HEK293 (cell line): ENCODE data around the gene SLC35G1.

Experiments used
- KLF10 ChIP-seq: fragments of 450-650 bp; IDR thresholded peaks from 2 replicates; pipeline ENCODE4 v1.5.1; 2018; ENCODE audit warnings: missing biosample characterization, mild to moderate bottlenecking, missing genetic modification characterization
- KLF16 ChIP-seq: fragments of 450-650 bp; formaldehyde crosslinking; IDR thresholded peaks from 2 replicates; pipeline ENCODE4 v1.5.1; 2017; ENCODE audit warnings: missing biosample characterization, missing genetic modification characterization
- KLF8 ChIP-seq: fragments of 450-650 bp; formaldehyde crosslinking; IDR thresholded peaks from 2 replicates; pipeline ENCODE4 v1.5.1; 2016; ENCODE audit warnings: missing biosample characterization, missing genetic modification characterization
- SCRT2 ChIP-seq: fragments of 450-650 bp; formaldehyde crosslinking; IDR thresholded peaks from 2 replicates; pipeline ENCODE4 v1.5.1; 2016; ENCODE audit warnings: missing biosample characterization, missing genetic modification characterization
- YY1 ChIP-seq: fragments of 450-650 bp; formaldehyde crosslinking; IDR thresholded peaks from 2 replicates; pipeline ENCODE4 v1.5.1; 2018; ENCODE audit warnings: missing biosample characterization, missing genetic modification characterization
- ZFP69B ChIP-seq: fragments of 450-650 bp; formaldehyde crosslinking; IDR thresholded peaks from 2 replicates; pipeline ENCODE4 v1.5.1; 2016; ENCODE audit warnings: missing biosample characterization, missing genetic modification characterization
- ZNF10 ChIP-seq: fragments of 450-650 bp; formaldehyde crosslinking; IDR thresholded peaks from 2 replicates; pipeline ENCODE4 v1.5.1; 2017; ENCODE audit warnings: missing biosample characterization, missing genetic modification characterization
- ZNF114 ChIP-seq: fragments of 450-650 bp; formaldehyde crosslinking; IDR thresholded peaks from 2 replicates; pipeline ENCODE4 v1.5.0; 2017; ENCODE audit warnings: missing biosample characterization, missing genetic modification characterization
- ZNF140 ChIP-seq: fragments of 450-650 bp; formaldehyde crosslinking; IDR thresholded peaks from 2 replicates; pipeline ENCODE4 v1.5.1; 2016; ENCODE audit warnings: missing biosample characterization, missing genetic modification characterization
- ZNF184 ChIP-seq: fragments of 450-650 bp; IDR thresholded peaks from 2 replicates; pipeline ENCODE4 v1.5.1; 2018; ENCODE audit warnings: missing biosample characterization, mild to moderate bottlenecking, missing genetic modification characterization
- ZNF248 ChIP-seq: fragments of 450-650 bp; formaldehyde crosslinking; IDR thresholded peaks from 2 replicates; pipeline ENCODE4 v1.5.1; 2017; ENCODE audit warnings: missing biosample characterization, missing genetic modification characterization
- ZNF266 ChIP-seq: fragments of 450-650 bp; formaldehyde crosslinking; IDR thresholded peaks from 2 replicates; pipeline ENCODE4 v1.5.1; 2016; ENCODE audit warnings: missing biosample characterization, missing genetic modification characterization, low read depth
- ZNF404 ChIP-seq: fragments of 450-650 bp; formaldehyde crosslinking; IDR thresholded peaks from 2 replicates; pipeline ENCODE4 v1.5.1; 2017; ENCODE audit warnings: missing biosample characterization, missing genetic modification characterization
- ZNF416 ChIP-seq: fragments of 450-650 bp; formaldehyde crosslinking; IDR thresholded peaks from 2 replicates; pipeline ENCODE4 v1.5.1; 2016; ENCODE audit warnings: missing biosample characterization, missing genetic modification characterization
- ZNF433 ChIP-seq: fragments of 450-650 bp; formaldehyde crosslinking; IDR thresholded peaks from 2 replicates; pipeline ENCODE4 v1.5.1; 2016; ENCODE audit warnings: missing biosample characterization, missing genetic modification characterization, low read depth
- ZNF48 ChIP-seq: fragments of 450-650 bp; formaldehyde crosslinking; IDR thresholded peaks from 2 replicates; pipeline ENCODE4 v1.5.1; 2016; ENCODE audit warnings: missing biosample characterization, missing genetic modification characterization
- ZNF501 ChIP-seq: fragments of 450-650 bp; formaldehyde crosslinking; IDR thresholded peaks from 2 replicates; pipeline ENCODE4 v1.5.1; 2016; ENCODE audit warnings: missing biosample characterization, missing genetic modification characterization
- ZNF621 ChIP-seq: fragments of 450-650 bp; formaldehyde crosslinking; IDR thresholded peaks from 2 replicates; pipeline ENCODE4 v1.5.1; 2017; ENCODE audit warnings: missing biosample characterization, missing genetic modification characterization
- ZNF629 ChIP-seq: fragments of 450-650 bp; formaldehyde crosslinking; IDR thresholded peaks from 2 replicates; pipeline ENCODE4 v1.5.1; 2017; ENCODE audit warnings: missing biosample characterization, missing genetic modification characterization
- ZNF670 ChIP-seq: fragments of 450-650 bp; formaldehyde crosslinking; IDR thresholded peaks from 2 replicates; pipeline ENCODE4 v1.5.1; 2016; ENCODE audit warnings: missing biosample characterization, missing genetic modification characterization, low read depth
- ZNF768 ChIP-seq: fragments of 450-650 bp; formaldehyde crosslinking; IDR thresholded peaks from 2 replicates; pipeline ENCODE4 v1.5.1; 2018; ENCODE audit warnings: missing biosample characterization, mild to moderate bottlenecking, missing genetic modification characterization
- ZNF843 ChIP-seq: fragments of 450-650 bp; formaldehyde crosslinking; IDR thresholded peaks from 2 replicates; pipeline ENCODE4 v1.5.1; 2016; ENCODE audit warnings: missing biosample characterization, missing genetic modification characterization
- ZSCAN16 ChIP-seq: fragments of 450-650 bp; formaldehyde crosslinking; IDR thresholded peaks from 2 replicates; pipeline ENCODE4 v1.5.1; 2016; ENCODE audit warnings: missing biosample characterization, missing genetic modification characterization
- ZXDB ChIP-seq: fragments of 450-650 bp; formaldehyde crosslinking; IDR thresholded peaks from 2 replicates; pipeline ENCODE4 v1.5.1; 2016; ENCODE audit warnings: missing biosample characterization, missing genetic modification characterization
- TF ChIP-seq, protein P1 (sequence below): fragments of 450-650 bp; formaldehyde crosslinking; IDR thresholded peaks from 2 replicates; pipeline ENCODE4 v1.5.1; 2016; ENCODE audit warnings: missing biosample characterization, missing genetic modification characterization
- TF ChIP-seq, protein P2 (sequence below): fragments of 450-650 bp; formaldehyde crosslinking; IDR thresholded peaks from 2 replicates; pipeline ENCODE4 v1.5.1; 2016; ENCODE audit warnings: missing biosample characterization, missing genetic modification characterization
- TF ChIP-seq, protein P3 (sequence below): fragments of 450-650 bp; formaldehyde crosslinking; optimal IDR thresholded peaks from 2 replicates; pipeline ENCODE3; 2016; ENCODE audit warnings: missing biosample characterization, mild to moderate bottlenecking, missing genetic modification characterization
- TF ChIP-seq, protein P4 (sequence below): fragments of 450-650 bp; formaldehyde crosslinking; IDR thresholded peaks from 2 replicates; pipeline ENCODE4 v1.5.1; 2016; ENCODE audit warnings: missing biosample characterization, missing genetic modification characterization
- TF ChIP-seq, protein P5 (sequence below): fragments of 450-650 bp; formaldehyde crosslinking; conservative IDR thresholded peaks from 2 replicates; pipeline ENCODE4 v1.5.1; 2016; ENCODE audit warnings: low read depth, missing biosample characterization, missing genetic modification characterization

The SLC35G1 gene

DNA sequence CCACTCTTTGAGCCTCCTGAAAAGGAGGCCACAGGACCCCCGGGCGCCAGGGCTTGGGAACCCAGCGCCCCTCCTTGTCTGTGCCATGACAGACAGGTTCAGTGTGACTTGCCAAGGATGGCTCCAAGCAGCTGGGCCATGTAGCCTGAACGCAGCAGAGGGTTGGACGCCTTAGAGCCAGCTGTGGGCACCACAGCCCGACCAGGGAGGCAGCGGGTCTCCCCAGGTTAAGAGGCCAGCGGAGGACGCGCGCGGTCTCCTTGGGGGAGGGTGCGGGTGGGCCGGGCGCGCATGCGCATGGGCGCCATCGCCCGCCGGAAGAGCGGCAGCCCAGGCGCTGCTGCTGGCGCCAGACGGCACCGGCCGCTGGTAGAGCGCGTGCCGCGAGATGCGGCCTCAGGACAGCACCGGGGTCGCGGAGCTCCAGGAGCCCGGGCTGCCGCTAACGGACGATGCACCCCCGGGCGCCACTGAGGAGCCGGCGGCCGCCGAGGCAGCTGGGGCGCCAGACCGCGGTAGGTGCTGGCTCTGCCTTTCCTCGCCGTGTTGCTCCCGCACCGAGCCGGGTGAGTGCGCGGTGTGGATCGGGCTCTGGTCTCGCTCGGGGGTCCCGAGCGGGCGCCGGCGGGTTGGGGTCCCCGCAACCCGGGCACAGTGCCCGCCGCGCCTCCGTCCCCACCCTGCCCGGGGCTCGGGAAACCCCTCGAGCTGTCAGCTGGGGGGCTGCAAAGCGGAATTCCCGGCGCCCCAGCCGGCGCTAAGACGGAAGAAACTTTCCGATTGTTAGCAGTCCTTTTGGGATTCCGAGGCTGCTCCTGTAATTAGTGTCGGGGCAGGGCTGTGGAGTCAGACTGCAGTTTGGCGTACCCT, at the start of gene SLC35G1 (continued):
- TF ChIP-seq ZNF629 (tag by site-specific recombination) = 0 out of 2 replicates have a peak, but pooled peaks have one; percentile 14
- no peak for TF ChIP-seq ZFP69B (tag by site-specific recombination)
- no peak for TF ChIP-seq ZNF670 (tag by site-specific recombination)
- TF ChIP-seq, protein P1, sequence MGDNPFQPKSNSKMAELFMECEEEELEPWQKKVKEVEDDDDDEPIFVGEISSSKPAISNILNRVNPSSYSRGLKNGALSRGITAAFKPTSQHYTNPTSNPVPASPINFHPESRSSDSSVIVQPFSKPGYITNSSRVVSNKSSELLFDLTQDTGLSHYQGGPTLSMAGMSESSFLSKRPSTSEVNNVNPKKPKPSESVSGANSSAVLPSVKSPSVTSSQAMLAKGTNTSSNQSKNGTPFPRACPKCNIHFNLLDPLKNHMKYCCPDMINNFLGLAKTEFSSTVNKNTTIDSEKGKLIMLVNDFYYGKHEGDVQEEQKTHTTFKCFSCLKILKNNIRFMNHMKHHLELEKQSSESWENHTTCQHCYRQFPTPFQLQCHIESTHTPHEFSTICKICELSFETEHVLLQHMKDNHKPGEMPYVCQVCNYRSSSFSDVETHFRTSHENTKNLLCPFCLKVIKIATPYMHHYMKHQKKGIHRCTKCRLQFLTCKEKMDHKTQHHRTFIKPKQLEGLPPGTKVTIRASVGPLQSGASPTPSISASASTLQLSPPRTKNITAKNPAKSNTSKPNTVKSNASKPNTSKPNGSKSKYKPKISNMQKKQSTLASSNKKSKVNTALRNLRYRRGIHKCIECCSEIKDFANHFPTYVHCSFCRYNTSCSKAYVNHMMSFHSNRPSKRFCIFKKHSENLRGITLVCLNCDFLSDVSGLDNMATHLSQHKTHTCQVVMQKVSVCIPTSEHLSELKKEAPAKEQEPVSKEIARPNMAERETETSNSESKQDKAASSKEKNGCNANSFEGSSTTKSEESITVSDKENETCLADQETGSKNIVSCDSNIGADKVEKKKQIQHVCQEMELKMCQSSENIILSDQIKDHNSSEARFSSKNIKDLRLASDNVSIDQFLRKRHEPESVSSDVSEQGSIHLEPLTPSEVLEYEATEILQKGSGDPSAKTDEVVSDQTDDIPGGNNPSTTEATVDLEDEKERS (tag by site-specific recombination) = no peak
- peak; percentile 19; the same call in 1 of the 2 replicates for TF ChIP-seq YY1 (tag by site-specific recombination)
- no peak for TF ChIP-seq ZNF621 (tag by site-specific recombination)
- no peak; the same call in 1 of the 2 replicates for TF ChIP-seq ZNF266 (tag by site-specific recombination)
- TF ChIP-seq ZNF184 (tag by site-specific recombination) = no peak
- no peak for TF ChIP-seq ZNF248
- TF ChIP-seq, protein P2, sequence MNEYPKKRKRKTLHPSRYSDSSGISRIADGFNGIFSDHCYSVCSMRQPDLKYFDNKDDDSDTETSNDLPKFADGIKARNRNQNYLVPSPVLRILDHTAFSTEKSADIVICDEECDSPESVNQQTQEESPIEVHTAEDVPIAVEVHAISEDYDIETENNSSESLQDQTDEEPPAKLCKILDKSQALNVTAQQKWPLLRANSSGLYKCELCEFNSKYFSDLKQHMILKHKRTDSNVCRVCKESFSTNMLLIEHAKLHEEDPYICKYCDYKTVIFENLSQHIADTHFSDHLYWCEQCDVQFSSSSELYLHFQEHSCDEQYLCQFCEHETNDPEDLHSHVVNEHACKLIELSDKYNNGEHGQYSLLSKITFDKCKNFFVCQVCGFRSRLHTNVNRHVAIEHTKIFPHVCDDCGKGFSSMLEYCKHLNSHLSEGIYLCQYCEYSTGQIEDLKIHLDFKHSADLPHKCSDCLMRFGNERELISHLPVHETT (tag by site-specific recombination) = no peak
- peak; percentile 77; the same call in 1 of the 2 replicates for TF ChIP-seq ZNF501 (tag by site-specific recombination)
- peak; percentile 39; the same call in 1 of the 2 replicates for TF ChIP-seq KLF16 (tag by site-specific recombination)
- TF ChIP-seq ZNF768 (tag by site-specific recombination) = no peak
- TF ChIP-seq SCRT2 (tag by site-specific recombination) = 0 out of 2 replicates have a peak, but pooled peaks have one; percentile 35
- no peak for TF ChIP-seq ZNF433 (tag by site-specific recombination)
- TF ChIP-seq ZNF404 = no peak
- no peak for TF ChIP-seq ZSCAN16 (tag by site-specific recombination)
- TF ChIP-seq ZNF114 (tag by site-specific recombination) = no peak
- peak; percentile 44 for TF ChIP-seq ZXDB
- no peak; the same call in 1 of the 2 replicates for TF ChIP-seq KLF10 (tag by site-specific recombination)
- no peak for TF ChIP-seq ZNF48 (tag by site-specific recombination)
- TF ChIP-seq ZNF140 (tag by site-specific recombination) = no peak
- TF ChIP-seq, protein P3, sequence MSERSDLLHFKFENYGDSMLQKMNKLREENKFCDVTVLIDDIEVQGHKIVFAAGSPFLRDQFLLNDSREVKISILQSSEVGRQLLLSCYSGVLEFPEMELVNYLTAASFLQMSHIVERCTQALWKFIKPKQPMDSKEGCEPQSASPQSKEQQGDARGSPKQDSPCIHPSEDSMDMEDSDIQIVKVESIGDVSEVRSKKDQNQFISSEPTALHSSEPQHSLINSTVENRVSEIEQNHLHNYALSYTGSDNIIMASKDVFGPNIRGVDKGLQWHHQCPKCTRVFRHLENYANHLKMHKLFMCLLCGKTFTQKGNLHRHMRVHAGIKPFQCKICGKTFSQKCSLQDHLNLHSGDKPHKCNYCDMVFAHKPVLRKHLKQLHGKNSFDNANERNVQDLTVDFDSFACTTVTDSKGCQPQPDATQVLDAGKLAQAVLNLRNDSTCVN (tag by site-specific recombination) = peak; percentile 76
- no peak for TF ChIP-seq ZNF843 (tag by site-specific recombination)
- TF ChIP-seq ZNF10 (tag by site-specific recombination) = no peak
- TF ChIP-seq, protein P4, sequence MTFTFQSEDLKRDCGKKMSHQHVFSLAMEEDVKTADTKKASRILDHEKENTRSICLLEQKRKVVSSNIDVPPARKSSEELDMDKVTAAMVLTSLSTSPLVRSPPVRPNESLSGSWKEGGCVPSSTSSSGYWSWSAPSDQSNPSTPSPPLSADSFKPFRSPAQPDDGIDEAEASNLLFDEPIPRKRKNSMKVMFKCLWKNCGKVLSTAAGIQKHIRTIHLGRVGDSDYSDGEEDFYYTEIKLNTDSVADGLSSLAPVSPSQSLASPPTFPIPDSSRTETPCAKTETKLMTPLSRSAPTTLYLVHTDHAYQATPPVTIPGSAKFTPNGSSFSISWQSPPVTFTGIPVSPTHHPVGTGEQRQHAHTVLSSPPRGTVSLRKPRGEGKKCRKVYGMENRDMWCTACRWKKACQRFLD (tag by site-specific recombination) = no peak
- TF ChIP-seq, protein P5, sequence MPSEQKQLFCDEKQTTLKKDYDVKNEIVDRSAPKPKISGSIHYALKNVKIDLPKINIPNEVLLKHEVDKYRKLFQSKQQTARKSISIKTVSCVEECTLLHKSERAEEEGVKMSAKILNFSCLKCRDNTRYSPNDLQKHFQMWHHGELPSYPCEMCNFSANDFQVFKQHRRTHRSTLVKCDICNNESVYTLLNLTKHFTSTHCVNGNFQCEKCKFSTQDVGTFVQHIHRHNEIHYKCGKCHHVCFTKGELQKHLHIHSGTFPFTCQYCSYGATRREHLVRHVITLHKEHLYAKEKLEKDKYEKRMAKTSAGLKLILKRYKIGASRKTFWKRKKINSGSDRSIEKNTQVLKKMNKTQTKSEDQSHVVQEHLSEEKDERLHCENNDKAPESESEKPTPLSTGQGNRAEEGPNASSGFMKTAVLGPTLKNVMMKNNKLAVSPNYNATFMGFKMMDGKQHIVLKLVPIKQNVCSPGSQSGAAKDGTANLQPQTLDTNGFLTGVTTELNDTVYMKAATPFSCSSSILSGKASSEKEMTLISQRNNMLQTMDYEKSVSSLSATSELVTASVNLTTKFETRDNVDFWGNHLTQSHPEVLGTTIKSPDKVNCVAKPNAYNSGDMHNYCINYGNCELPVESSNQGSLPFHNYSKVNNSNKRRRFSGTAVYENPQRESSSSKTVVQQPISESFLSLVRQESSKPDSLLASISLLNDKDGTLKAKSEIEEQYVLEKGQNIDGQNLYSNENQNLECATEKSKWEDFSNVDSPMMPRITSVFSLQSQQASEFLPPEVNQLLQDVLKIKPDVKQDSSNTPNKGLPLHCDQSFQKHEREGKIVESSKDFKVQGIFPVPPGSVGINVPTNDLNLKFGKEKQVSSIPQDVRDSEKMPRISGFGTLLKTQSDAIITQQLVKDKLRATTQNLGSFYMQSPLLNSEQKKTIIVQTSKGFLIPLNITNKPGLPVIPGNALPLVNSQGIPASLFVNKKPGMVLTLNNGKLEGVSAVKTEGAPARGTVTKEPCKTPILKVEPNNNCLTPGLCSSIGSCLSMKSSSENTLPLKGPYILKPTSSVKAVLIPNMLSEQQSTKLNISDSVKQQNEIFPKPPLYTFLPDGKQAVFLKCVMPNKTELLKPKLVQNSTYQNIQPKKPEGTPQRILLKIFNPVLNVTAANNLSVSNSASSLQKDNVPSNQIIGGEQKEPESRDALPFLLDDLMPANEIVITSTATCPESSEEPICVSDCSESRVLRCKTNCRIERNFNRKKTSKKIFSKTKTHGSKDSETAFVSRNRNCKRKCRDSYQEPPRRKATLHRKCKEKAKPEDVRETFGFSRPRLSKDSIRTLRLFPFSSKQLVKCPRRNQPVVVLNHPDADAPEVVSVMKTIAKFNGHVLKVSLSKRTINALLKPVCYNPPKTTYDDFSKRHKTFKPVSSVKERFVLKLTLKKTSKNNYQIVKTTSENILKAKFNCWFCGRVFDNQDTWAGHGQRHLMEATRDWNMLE (tag by site-specific recombination) = 0 out of 2 replicates have a peak, but pooled peaks have one; percentile 36
- TF ChIP-seq ZNF416 (tag by site-specific recombination) = no peak
- peak; percentile 31; the same call in 1 of the 2 replicates for TF ChIP-seq KLF8 (tag by site-specific recombination)
